H9 (cell line): Measurements from ENCODE around the gene DIRAS3. TPM values are rescaled to one million over a fixed set of nuclear protein-coding genes. Genes with fewer than 3 reads are reported as not detected.

Source experiments
- DNase-seq: peaks from one replicate; pipeline ENCODE4 v3.0.0-alpha.2; 2017
- H2AFZ ChIP-seq: one replicate; pipeline ENCODE4 v1.6.1; 2013; ENCODE audit warnings: mild to moderate bottlenecking, low read length, control low read depth, moderate library complexity
- H2AK5ac ChIP-seq: 2 replicates; pipeline ENCODE4 v1.6.1; 2013; ENCODE audit warnings: low read length, control low read depth, mixed read lengths; ENCODE audit not compliant: insufficient read length
- H2BK120ac ChIP-seq: one replicate; pipeline ENCODE4 v1.6.1; 2013; ENCODE audit warnings: low read depth, mild to moderate bottlenecking, low read length, control low read depth, inconsistent platforms; ENCODE audit not compliant: poor library complexity, severe bottlenecking
- H2BK12ac ChIP-seq: 2 replicates; pipeline ENCODE4 v1.6.1; 2013; ENCODE audit warnings: low read length, control low read depth, mixed read lengths, low read depth; ENCODE audit not compliant: insufficient read length
- H2BK15ac ChIP-seq: 2 replicates; pipeline ENCODE4 v1.6.1; 2013; ENCODE audit warnings: low read depth, low read length, control low read depth
- H2BK20ac ChIP-seq: one replicate; pipeline ENCODE4 v1.6.1; 2013; ENCODE audit warnings: low read depth, mild to moderate bottlenecking, low read length, control low read depth, inconsistent platforms; ENCODE audit not compliant: poor library complexity, severe bottlenecking
- H2BK5ac ChIP-seq: 2 replicates; pipeline ENCODE4 v1.6.1; 2013; ENCODE audit warnings: low read length, control low read depth, mixed read lengths; ENCODE audit not compliant: insufficient read length
- H3K14ac ChIP-seq: 2 replicates; pipeline ENCODE4 v1.6.1; 2013; ENCODE audit warnings: low read length, control low read depth; ENCODE audit not compliant: insufficient read depth
- H3K18ac ChIP-seq: 2 replicates; pipeline ENCODE4 v1.6.1; 2013; ENCODE audit warnings: low read depth, mild to moderate bottlenecking, mixed read lengths, low read length, control low read depth; ENCODE audit not compliant: insufficient read length
- H3K23ac ChIP-seq: 2 replicates; pipeline ENCODE4 v1.6.1; 2013; ENCODE audit warnings: low read length, control low read depth, mixed read lengths, low read depth; ENCODE audit not compliant: insufficient read length
- H3K23me2 ChIP-seq: 2 replicates; pipeline ENCODE4 v1.6.1; 2013; ENCODE audit warnings: low read depth, mild to moderate bottlenecking, mixed read lengths, low read length, control low read depth; ENCODE audit not compliant: insufficient read length, poor library complexity, severe bottlenecking
- H3K27ac ChIP-seq: 2 replicates; pipeline ENCODE4 v1.5.1; 2013; ENCODE audit warnings: low read length, control low read depth, mixed read lengths, low read depth; ENCODE audit not compliant: insufficient read length
- H3K27me3 ChIP-seq: 2 replicates; pipeline ENCODE4 v1.6.1; 2013; ENCODE audit warnings: low read length, control low read depth, inconsistent platforms; ENCODE audit not compliant: insufficient read depth
- H3K4ac ChIP-seq: 2 replicates; pipeline ENCODE4 v1.6.1; 2013; ENCODE audit warnings: low read depth, mild to moderate bottlenecking, control low read depth, inconsistent platforms, low read length, moderate library complexity
- H3K4me1 ChIP-seq: 2 replicates; pipeline ENCODE4 v1.6.1; 2013; ENCODE audit warnings: low read length, control low read depth, inconsistent platforms; ENCODE audit not compliant: insufficient read depth
- H3K4me2 ChIP-seq: 2 replicates; pipeline ENCODE4 v1.6.1; 2013; ENCODE audit warnings: low read length, control low read depth, mixed read lengths; ENCODE audit not compliant: insufficient read length, insufficient read depth
- H3K56ac ChIP-seq: 2 replicates; pipeline ENCODE4 v1.6.1; 2013; ENCODE audit warnings: low read depth, mild to moderate bottlenecking, mixed read lengths, low read length, control low read depth; ENCODE audit not compliant: insufficient read length
- H3K79me1 ChIP-seq: 2 replicates; pipeline ENCODE4 v1.6.1; 2013; ENCODE audit warnings: low read depth, mild to moderate bottlenecking, moderate library complexity, low read length, control low read depth, inconsistent platforms; ENCODE audit not compliant: insufficient read depth, poor library complexity, severe bottlenecking
- H3K79me2 ChIP-seq: 2 replicates; pipeline ENCODE4 v1.6.1; 2013; ENCODE audit warnings: low read length, control low read depth, inconsistent platforms; ENCODE audit not compliant: insufficient read depth
- H3K9ac ChIP-seq: 2 replicates; pipeline ENCODE4 v1.6.1; 2013; ENCODE audit warnings: low read length, control low read depth, mixed read lengths; ENCODE audit not compliant: insufficient read length; ENCODE audit errors: extremely low read depth
- H3K9me3 ChIP-seq: one replicate; pipeline ENCODE4 v1.6.1; 2013; ENCODE audit warnings: low read depth, low read length, inconsistent platforms; ENCODE audit not compliant: control insufficient read depth
- H3T11ph ChIP-seq: one replicate; pipeline ENCODE4 v1.6.1; 2013; ENCODE audit warnings: mild to moderate bottlenecking, low read length, control low read depth, inconsistent platforms
- H4K20me1 ChIP-seq: one replicate; pipeline ENCODE4 v1.6.1; 2013; ENCODE audit not compliant: control insufficient read depth, insufficient read length, insufficient read depth
- H4K5ac ChIP-seq: 2 replicates; pipeline ENCODE4 v1.6.1; 2013; ENCODE audit warnings: low read depth, mild to moderate bottlenecking, mixed read lengths, low read length, control low read depth; ENCODE audit not compliant: insufficient read length
- H4K8ac ChIP-seq: replicated peaks from 2 replicates; pipeline ENCODE4 v1.6.1; 2013; ENCODE audit warnings: low read length, control low read depth, mixed read lengths, low read depth; ENCODE audit not compliant: insufficient read length
- H4K91ac ChIP-seq: 2 replicates; pipeline ENCODE4 v1.6.1; 2013; ENCODE audit warnings: low read depth, mild to moderate bottlenecking, moderate library complexity, mixed read lengths, low read length, control low read depth; ENCODE audit not compliant: insufficient read length
- H3K27ac Mint-ChIP-seq, 3 experiments: 2 replicates in 2 of 3; 3 replicates in 1 of 3; pipeline ENCODE4 v1.8.0; 2020 to 2021; ENCODE audit warnings: mixed read lengths in 3 of 3, mild to moderate bottlenecking in 1 of 3, moderate library complexity in 1 of 3
- H3K27me3 Mint-ChIP-seq: 2 replicates; pipeline ENCODE4 v1.8.0; 2021; ENCODE audit warnings: low read depth, mild to moderate bottlenecking, moderate library complexity, mixed read lengths
- H3K36me3 Mint-ChIP-seq, 3 experiments: 2 replicates in 2 of 3; 3 replicates in 1 of 3; pipeline ENCODE4 v1.8.0; 2020 to 2021; ENCODE audit warnings: low read depth in 3 of 3, mixed read lengths in 3 of 3; ENCODE audit not compliant: insufficient read depth in 1 of 3
- H3K4me1 Mint-ChIP-seq, 2 experiments: 2 replicates each; pipeline ENCODE4 v1.8.0; 2020; ENCODE audit warnings: mixed read lengths in 2 of 2
- H3K4me3 Mint-ChIP-seq, 2 experiments: 2 replicates in 1 of 2; 3 replicates in 1 of 2; pipeline ENCODE4 v1.8.0; 2020 to 2021; ENCODE audit warnings: mild to moderate bottlenecking in 2 of 2, mixed read lengths in 2 of 2, moderate library complexity in 1 of 2
- H3K9me3 Mint-ChIP-seq, 2 experiments: 2 replicates in 1 of 2; 3 replicates in 1 of 2; pipeline ENCODE4 v1.8.0; 2020; ENCODE audit warnings: mild to moderate bottlenecking in 2 of 2, mixed read lengths in 2 of 2, moderate library complexity in 1 of 2
- CTCF ChIP-seq: fragments of 200-600 bp; sonication (generic); conservative IDR thresholded peaks from 3 replicates; pipeline ENCODE4 v1.8.0; 2021; ENCODE audit warnings: antibody characterized with exemption, mild to moderate bottlenecking
- WGBS: extraction: QIAGEN DNeasy Blood & Tissue Kit; methylation state at CpG from one replicate; pipeline ENCODE4 v1.1.7; 2013; ENCODE audit warnings: missing lambda C conversion rate, low lambda C conversion rate, mixed read lengths; ENCODE audit not compliant: insufficient read length; ENCODE audit errors: extremely low coverage; 5-methylcytosine and 5-hydroxymethylcytosine counted together
- total RNA-seq: library from RNA; stranded (reverse); gene quantifications from 2 replicates; pipeline ENCODE4 v1.2.1, GENCODE V29; 2021

Gene DIRAS3
- total RNA-seq, 1 experiment from 2014 or later = not detected

- H3K9ac ChIP-seq = no peak overlapping the region
- no peak overlapping the region for H3K27ac ChIP-seq
- H3K27me3 Mint-ChIP-seq = peaks cover 48% of the 10 kb centered on the region
- no peak overlapping the region for H4K5ac ChIP-seq
- no peak overlapping the region for H3K23ac ChIP-seq
- H2BK120ac ChIP-seq = no peak overlapping the region
- H4K8ac ChIP-seq = no peak overlapping the region
- H2BK12ac ChIP-seq = no peak overlapping the region
- no peak overlapping the region for H2AK5ac ChIP-seq
- H3K27me3 ChIP-seq = peaks cover 8% of the 10 kb centered on the region; the same call in 1 of the 2 replicates
- no peak overlapping the region for H3K56ac ChIP-seq
- no peaks in the 10 kb centered on the region for H4K20me1 ChIP-seq
- no peaks in the 10 kb centered on the region; a peak in 3 of 5 replicates for H3K9me3 Mint-ChIP-seq
- TF ChIP-seq CTCF = no peak; the same call in 2 of the 3 replicates
- H2BK15ac ChIP-seq = no peak overlapping the region
- H3K79me2 ChIP-seq = no peaks in the 10 kb centered on the region
- no peak overlapping the region for H2BK20ac ChIP-seq
- H3K14ac ChIP-seq = no peak overlapping the region
- no peak overlapping the region for H3K27ac Mint-ChIP-seq
- no peak overlapping the region for H3K18ac ChIP-seq
- H3K9me3 ChIP-seq = no peaks in the 10 kb centered on the region
- H3K23me2 ChIP-seq = peaks cover 3% of the 10 kb centered on the region
- WGBS = no CpG with 5 or more reads among the region's 4 CpGs
- H4K91ac ChIP-seq = no peak overlapping the region
- H3K4ac ChIP-seq = no peak overlapping the region
- H3K4me1 Mint-ChIP-seq = peaks cover 5 to 6% of the 10 kb centered on the region in 2 experiments
- DNase-seq = no peak
- H2AFZ ChIP-seq = no peak overlapping the region
- H3T11ph ChIP-seq = no peak overlapping the region
- H3K4me1 ChIP-seq = no peaks in the 10 kb centered on the region
- H3K4me3 Mint-ChIP-seq = no peak overlapping the region
- H3K36me3 Mint-ChIP-seq = no peaks in the 10 kb centered on the region
- H2BK5ac ChIP-seq = no peak overlapping the region
- no peak overlapping the region for H3K4me2 ChIP-seq
- no peaks in the 10 kb centered on the region for H3K79me1 ChIP-seq
Measured at GRCh38 chr1:68045511-68046180, 4.8 kb downstream of the DIRAS3 start.
